ENCODE data around the gene GJA8. TPM values are rescaled to one million over a fixed set of nuclear protein-coding genes. Genes with fewer than 3 reads are reported as not detected.
"Not testable (repeated sequence)": the region's sequence is repeated elsewhere in the genome, so short reads cannot be mapped to it uniquely, and the experiment has no call there.

GJA8 gene
- total RNA-seq, 1 experiment from 2014 or later, result not detected

GRCh38 chr1:147927689-147928088, 25.1 kb downstream of the GJA8 start:
- DNase-seq (ENCODE audit: low spot score), result not testable (repeated sequence)

DNA sequence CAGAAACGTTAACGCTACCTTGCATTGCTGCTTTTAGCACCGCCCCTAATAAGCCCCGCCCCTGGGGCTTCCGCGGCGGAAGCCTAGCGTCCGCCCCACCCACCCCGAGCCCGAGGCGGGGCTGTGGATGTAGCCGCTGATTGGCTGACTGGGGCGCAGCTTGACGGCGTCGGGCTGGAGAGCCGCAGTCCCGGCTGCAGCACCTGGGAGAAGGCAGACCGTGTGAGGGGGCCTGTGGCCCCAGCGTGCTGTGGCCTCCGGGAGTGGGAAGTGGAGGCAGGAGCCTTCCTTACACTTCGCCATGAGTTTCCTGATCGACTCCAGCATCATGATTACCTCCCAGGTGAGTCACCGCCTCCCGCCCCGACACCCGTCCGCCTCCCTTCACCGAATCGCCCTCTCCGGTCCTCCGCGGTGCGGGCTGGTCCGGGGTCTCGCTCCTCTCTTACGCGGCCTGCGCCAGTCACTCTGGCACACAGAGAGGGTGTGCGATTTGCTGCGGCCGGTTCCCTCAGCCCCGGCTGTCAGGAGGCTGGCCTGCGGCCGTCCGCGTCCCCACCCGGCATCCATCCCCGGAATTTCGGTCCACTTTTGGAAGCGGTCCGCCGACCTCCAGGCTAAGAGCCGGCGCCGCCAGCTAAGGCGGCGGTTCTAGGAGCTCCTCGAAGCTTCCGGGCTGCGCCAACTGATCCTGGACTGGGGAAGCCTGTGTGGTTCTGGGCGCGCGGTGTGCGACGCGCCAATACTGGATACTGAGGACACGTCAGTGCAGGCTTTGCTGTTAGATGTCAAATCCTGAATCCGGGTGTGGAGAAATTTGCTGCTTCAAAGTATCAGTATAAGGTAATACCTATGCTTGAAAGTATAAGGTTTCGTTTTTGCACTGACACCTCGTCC, 25.9 kb downstream of the GJA8 start, which contains the start of gene GPR89B:
Gene GPR89B, plus strand, starts transcription at position 185 of the 897 bp plus-strand sequence. Its CDS starts 117 bp downstream, at position 302.
- DNase-seq (ENCODE audit: low spot score), result peak; percentile 91

- DNase-seq (ENCODE audit: low spot score), result not testable (repeated sequence)
Measured at GRCh38 chr1:147931137-147931536, 28.5 kb downstream of the GJA8 start.

- DNase-seq (ENCODE audit: low spot score), result not testable (repeated sequence)
Measured at GRCh38 chr1:147935296-147935695, 32.7 kb downstream of the GJA8 start.

DNA sequence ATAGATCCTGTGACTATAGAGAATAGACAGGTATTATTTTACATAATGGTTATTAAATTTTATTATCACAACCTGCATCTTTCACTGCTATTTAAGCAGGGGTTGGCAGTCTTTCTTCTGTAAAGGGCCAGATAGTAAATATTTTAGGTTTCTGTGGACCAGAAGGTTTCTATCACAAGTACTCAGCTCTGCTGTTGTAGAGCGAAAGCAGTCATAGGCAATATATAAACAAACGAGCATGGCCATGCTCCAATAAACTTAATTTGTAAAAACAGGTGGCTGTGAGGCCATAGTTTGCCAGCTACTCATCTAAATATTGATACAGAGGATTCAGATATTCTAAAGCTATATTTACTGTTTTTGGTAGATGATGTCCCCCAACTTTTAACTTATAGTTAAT, 37.9 kb downstream of the GJA8 start:
- DNase-seq (ENCODE audit: low spot score), result not testable (repeated sequence)

- DNase-seq (ENCODE audit: low spot score), result not testable (repeated sequence)
Measured at GRCh38 chr1:147942563-147942962, 40.0 kb downstream of the GJA8 start.

- not testable (repeated sequence) for DNase-seq (ENCODE audit: low spot score)
Measured at GRCh38 chr1:147949517-147949916, 46.9 kb downstream of the GJA8 start.

Other genes with a start within 250 kb of the GJA8 start
- gene ACP6, start 232.3 kb upstream of the GJA8 start, total RNA-seq (2014; rRNA removed; shearing (Covaris generic)), result 28.2 and 38.7 TPM in 2 replicates
- 0.57 and 0.86 TPM in 2 replicates for gene GJA5, start 142.2 kb upstream of the GJA8 start, total RNA-seq (2014; rRNA removed; shearing (Covaris generic))
- 4.8 and 12.9 TPM in 2 replicates for gene GPR89B, start 25.6 kb downstream of the GJA8 start, total RNA-seq (2014; rRNA removed; shearing (Covaris generic))
- 3.5 and 3.7 TPM in 2 replicates for gene NBPF11, start 249.5 kb downstream of the GJA8 start, total RNA-seq (2014; rRNA removed; shearing (Covaris generic))

All from HT-29 (cell line).